Measurements from ENCODE around the gene GMEB1.

The GMEB1 gene

GRCh38 chr1:28755701-28756100 lies 87.1 kb downstream of the GMEB1 start:
- no peak for DNase-seq

DNA sequence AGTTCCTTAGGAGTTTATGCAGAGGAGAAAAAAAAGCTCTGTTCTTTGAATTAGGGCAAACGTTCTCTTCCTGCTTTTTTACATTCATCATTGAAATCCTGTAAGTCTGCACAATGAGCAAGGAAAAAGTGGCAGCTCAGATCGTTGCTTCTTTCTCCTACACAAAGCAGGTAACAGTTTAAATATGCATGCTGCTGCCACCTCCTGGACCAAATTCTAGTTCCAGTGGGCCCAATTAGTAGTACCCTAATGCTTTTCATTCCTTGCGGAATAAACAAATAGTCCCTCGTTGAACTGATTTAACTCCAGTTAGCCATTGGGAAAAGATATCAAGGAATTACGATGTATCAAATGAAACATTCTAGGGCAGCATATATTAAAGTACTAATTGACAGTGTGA lies 88.3 kb downstream of the GMEB1 start:
- no peak for DNase-seq

- no peak for DNase-seq
Observed at GRCh38 chr1:28758420-28758819, 89.8 kb downstream of the GMEB1 start.

GRCh38 chr1:28759257-28759656 lies 90.7 kb downstream of the GMEB1 start:
- DNase-seq: no peak

DNA sequence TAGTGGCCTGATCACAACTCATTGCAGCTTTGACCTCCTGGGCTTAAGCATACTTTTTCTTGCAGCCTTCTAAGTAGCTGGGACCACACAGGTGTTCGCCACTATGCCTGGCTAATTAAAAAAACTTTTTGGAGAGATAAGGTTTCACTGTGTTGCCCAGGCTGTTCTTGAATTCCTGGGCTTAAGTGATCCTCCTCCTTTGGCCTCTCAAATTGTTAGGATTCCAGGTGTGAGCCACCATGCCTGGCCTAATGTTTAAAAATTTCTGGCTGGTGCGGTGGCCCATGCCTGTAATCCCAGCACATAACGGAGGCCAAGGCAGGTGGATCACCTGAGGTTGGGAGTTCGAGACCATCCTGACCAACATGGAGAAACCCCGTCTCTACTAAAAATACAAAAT lies 92.6 kb downstream of the GMEB1 start:
- no peak for DNase-seq

GRCh38 chr1:28766532-28767183 lies 98.1 kb downstream of the GMEB1 start:
- no peak for DNase-seq
